AG10803 (cell line): Measurements from ENCODE around the gene PTPRE.

ENCODE experiments used
- DNase-seq: peaks from one replicate; pipeline ENCODE4 v3.0.0; 2010; ENCODE audit warnings: low read depth
- H3K4me3 ChIP-seq: 2 replicates; pipeline ENCODE4 v1.5.1; 2011; ENCODE audit warnings: mild to moderate bottlenecking, low read length, control low read depth
- CTCF ChIP-seq: conservative IDR thresholded peaks from 2 replicates; pipeline ENCODE4 v1.5.1; 2011; ENCODE audit warnings: mild to moderate bottlenecking, low read length, control low read depth, inconsistent platforms

Gene PTPRE

GRCh38 chr10:127889605-127890195 is 17.2 kb upstream of the PTPRE start:
- TF ChIP-seq CTCF, result no peak

DNA sequence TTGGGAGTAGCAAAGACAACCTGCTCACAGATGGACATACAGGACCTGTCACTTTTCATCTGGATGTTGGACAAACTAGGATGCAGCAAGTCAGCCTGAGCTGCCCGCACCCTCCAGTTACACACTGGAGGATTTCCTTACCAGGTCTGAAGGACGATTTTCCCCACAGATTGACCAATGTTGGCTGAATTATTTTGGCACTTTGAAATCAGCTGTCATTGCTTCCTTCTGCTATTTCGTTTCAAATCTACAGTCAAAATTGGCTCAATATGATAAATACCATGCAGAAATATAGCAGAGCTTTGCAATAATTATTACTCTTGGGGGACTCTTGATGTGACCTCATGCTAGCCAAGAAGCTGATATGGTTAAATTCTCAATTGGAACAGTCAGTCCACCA is 16.7 kb upstream of the PTPRE start:
- DNase-seq, result no peak
- TF ChIP-seq CTCF, result no peak
- H3K4me3 ChIP-seq, result no peak overlapping the region

More at GRCh38 chr10:127889605-127890195, 17.2 kb upstream of the PTPRE start:
- peak; percentile 48 for DNase-seq
- H3K4me3 ChIP-seq, result no peak overlapping the region

DNA sequence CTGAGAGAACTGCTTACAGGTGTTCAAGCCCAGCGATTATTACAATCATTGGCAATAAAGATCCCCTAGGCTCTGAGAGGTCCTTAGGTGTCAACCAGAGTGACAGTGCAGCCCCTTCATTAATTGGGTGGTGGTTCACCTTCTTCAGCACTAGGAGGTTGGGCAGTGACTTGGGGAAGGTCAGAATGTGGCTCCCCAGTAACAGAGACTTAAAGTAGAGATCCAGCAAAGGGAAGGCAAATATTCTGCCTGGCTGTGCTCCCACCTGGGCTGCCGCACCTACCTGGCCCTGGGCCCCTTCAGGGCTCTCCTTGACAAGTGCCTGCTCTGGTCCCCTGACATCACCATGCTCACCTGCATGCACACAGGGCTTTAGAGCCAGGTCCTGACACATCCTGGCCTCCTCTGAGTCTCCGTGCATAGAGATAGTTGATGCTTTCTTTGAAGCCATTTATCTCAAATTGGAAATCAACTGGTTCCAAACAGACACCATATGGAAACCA is 16.0 kb upstream of the PTPRE start:
- TF ChIP-seq CTCF, result no peak
- no peak overlapping the region for H3K4me3 ChIP-seq
- no peak for DNase-seq

- H3K4me3 ChIP-seq, result no peak within 1 kb of the TSS
- TF ChIP-seq CTCF, result no peak
Observed at GRCh38 chr10:127892743-127893142, 14.2 kb upstream of the PTPRE start, which contains the start of gene CLRN3. CLRN3 (minus strand) TSS chr10:127892941; CDS start chr10:127892784, 157 bp downstream.

GRCh38 chr10:127894146-127894545 is 12.8 kb upstream of the PTPRE start:
- no peak for TF ChIP-seq CTCF
- H3K4me3 ChIP-seq, result no peak overlapping the region
- DNase-seq, result no peak

More at GRCh38 chr10:127892743-127893142, 14.2 kb upstream of the PTPRE start, which contains the start of gene CLRN3:
- no peak for DNase-seq

- no peak for DNase-seq
- no peak for TF ChIP-seq CTCF
- H3K4me3 ChIP-seq, result no peak overlapping the region
Observed at GRCh38 chr10:127896590-127896989, 10.3 kb upstream of the PTPRE start.

DNA sequence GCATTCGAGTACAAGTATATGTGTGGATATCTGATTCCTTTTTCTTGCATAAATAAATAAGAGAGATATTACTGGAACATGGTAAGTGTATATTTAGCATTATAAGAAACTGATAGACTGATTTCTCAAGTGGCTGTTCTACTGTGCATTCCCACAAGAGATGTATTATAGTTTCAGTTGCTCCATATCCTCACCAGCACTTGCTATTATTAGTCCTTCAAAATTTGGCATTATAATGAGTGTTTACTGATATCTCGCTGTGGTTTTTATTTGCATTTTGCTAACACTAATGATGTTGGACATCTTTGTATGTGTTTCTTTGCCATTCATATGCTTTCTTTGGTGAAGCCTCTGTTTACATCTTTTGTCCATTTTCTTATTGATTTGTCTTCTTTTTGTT is 9.7 kb upstream of the PTPRE start:
- no peak for TF ChIP-seq CTCF
- no peak for DNase-seq
- no peak overlapping the region for H3K4me3 ChIP-seq
